Activated CD4-positive, CD25-positive, alpha-beta regulatory T cell treated with anti-CD3 and anti-CD28 coated beads, Interleukin-2, amount 50 U/mL, for 72 hours (primary cell): ENCODE results near the gene CLCN4.
A peak's percentile ranks its signal among the peaks of the same experiment; 100 is the strongest.

Source experiments
- DNase-seq: peaks from one replicate; pipeline ENCODE4 v3.0.0; 2021

Gene CLCN4

GRCh38 chrX:10156199-10157031 lies at the start of gene CLCN4:
CLCN4 (plus strand) TSS chrX:10156975; CDS start chrX:10185033, 28,058 bp downstream.
- no peak for DNase-seq

DNA sequence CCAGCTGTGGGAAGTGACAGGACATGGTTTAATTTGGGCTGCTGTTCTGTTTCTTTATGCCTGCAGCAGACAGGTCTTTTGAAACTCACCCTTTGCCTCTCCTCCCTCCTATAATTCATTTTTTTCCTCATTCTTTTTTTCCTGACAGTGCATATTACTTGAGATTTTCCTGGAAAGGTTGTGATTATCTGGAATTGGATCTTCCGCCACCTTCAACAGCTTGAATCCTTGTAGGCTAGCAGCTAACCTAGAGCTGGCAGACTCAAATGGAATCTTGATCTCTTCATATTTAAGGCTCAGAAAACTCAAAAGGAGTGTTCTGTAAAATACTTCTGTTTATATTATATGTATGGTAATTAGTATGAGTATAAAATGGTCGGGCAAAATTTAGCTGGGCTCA lies 49.3 kb upstream of the CLCN4 start:
- no peak for DNase-seq

GRCh38 chrX:10108288-10108687 lies 48.5 kb upstream of the CLCN4 start:
- DNase-seq: no peak

DNA sequence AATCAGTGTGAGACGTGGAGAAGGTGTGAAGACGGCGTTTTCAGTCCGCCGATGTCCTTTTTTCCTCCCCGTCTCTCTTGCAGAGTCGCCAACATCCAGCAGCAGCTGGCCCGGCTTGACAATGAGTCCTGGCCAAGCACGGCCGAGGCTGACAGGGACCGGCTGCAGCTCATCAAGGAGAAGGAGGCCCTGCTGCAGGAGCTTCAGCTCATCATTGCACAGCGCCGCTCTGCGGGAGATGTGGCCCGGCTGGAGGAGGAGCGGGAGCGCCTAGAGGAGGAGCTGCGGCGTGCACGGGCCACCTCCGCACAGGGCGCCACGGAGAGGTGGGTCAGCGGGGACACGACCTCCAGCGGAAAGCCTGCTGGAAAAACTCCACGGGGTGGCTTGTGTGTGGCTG lies 47.1 kb upstream of the CLCN4 start:
- DNase-seq: no peak

- no peak for DNase-seq
Measured at GRCh38 chrX:10110316-10110935, 46.3 kb upstream of the CLCN4 start.

DNA sequence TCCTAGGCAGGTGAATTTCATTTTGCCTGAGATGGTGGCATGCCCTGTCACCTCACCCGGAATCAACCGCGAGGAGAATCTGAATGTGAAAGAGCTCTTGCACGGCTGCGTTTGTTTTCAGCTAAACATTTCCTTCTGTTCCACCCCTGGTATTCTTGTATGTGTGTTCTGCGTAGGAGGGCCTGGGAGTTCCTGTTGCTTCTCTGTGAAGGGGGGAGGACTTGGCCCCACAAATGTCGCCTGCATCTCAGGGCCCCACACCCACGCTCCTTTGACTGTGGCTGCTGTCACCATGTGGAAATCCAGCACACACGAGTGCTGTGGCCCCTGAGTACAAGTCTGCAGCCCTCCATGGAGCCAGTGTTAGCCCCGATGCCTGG lies 45.8 kb upstream of the CLCN4 start:
- peak; percentile 43 for DNase-seq

DNA sequence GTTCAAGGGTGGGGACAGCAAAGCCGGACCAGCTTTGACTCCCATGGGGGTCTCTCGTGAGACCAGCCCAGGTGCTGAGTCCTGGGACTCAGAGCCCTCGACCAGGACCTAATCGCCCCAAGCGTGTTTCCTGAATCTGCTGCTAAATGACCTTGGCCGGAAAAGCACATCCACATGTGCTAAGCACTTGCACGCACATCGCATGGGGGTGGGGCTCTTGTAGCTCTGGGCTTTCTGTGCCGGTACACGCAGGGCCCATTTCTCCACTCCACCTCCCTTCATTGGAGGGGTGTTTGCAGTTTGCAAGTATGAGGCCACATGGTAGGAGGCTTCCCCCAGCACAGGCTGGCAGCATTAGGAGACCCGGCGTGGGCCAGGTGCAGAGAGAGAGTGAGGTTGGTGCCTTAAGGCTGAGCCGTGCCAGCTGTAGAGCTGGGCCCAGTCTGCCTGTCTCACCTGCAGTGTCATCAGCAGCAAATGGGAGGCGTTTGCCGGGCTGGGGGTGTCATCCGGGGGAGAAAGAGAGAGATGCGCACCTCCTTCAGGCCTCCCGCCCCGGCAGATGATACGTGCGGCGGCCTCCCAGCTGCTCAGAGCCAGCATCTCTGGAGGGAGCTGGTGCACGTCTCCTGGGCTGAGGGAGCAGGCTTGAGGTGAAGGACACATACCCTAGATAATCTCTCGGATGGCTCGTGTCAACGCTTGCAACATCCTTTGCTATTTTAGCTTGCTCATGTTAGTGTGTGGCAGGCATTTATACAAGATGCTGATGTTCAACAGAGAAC lies 45.2 kb upstream of the CLCN4 start:
- peak; percentile 55 for DNase-seq

DNA sequence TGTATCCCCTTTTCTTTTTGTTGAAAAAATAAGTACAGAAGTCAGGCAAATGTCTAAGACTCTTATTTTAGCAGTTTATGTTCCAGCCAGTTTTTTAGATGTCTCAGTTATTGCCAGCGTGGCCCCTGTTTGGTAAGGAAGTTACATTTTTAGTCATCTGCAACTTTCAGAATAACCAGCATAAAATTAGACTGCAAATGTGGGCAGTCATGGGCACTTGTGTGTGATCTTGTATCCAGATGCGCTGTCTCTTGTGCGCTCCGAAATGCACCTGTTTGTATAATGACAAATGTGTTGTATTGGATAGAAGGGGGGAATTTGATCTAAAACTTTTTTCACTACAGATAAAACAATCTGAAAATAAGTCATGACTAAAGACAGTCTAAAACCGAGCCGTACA lies 44.3 kb upstream of the CLCN4 start:
- no peak for DNase-seq

DNA sequence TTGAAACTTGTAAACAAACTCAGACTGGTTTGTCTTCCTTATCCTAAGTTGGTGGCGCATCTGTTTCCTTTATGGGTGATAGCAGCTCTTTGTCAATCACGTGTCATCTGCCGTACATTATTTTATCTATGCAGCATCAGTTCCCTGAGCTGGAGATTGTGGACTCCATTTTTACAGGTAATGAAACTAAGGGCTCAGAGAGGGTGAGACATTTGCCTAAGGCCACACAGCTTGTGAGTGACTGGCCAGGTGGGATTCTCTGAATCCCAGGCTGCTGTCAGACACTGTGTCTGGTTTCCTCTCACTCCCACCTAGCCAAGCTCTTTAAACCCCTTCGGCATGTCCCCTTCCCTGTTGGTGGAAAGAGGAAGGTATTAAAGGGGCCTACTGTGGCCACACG lies 41.7 kb upstream of the CLCN4 start:
- no peak for DNase-seq

DNA sequence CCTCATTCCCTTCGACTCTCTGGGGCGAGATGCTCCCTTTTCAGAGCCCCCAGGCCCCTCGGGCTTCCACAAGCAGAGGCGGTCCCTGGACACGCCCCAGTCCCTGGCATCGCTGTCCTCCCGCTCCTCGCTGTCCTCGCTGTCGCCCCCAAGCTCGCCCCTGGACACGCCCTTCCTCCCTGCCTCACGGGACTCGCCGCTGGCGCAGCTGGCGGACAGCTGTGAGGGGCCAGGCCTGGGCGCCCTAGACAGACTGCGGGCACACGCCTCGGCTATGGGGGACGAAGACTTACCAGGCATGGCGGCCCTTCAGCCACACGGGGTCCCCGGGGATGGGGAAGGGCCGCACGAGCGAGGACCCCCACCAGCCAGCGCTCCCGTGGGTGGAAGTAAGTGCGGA lies 39.5 kb upstream of the CLCN4 start:
- DNase-seq: no peak

- no peak for DNase-seq
Measured at GRCh38 chrX:10117864-10118377, 38.9 kb upstream of the CLCN4 start.

DNA sequence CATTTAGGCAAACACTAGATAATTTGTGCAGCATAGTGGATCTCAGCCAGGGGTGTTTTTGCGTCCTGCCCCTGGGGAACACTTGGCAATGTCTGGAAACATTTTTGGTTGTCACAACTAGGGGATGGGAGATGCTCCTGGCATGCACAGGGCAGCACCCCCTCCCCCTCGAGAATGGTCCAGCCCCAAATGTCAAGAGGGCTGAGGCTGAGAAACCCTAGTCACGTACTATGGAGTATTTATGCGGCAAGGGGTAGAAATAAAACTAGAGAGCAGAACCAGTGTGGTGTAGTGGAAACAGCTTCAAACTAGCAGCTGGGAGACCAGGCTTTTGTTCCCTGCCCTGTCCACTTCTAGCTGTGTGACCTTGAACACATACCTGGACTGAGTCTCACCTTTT lies 38.2 kb upstream of the CLCN4 start:
- DNase-seq: no peak

DNA sequence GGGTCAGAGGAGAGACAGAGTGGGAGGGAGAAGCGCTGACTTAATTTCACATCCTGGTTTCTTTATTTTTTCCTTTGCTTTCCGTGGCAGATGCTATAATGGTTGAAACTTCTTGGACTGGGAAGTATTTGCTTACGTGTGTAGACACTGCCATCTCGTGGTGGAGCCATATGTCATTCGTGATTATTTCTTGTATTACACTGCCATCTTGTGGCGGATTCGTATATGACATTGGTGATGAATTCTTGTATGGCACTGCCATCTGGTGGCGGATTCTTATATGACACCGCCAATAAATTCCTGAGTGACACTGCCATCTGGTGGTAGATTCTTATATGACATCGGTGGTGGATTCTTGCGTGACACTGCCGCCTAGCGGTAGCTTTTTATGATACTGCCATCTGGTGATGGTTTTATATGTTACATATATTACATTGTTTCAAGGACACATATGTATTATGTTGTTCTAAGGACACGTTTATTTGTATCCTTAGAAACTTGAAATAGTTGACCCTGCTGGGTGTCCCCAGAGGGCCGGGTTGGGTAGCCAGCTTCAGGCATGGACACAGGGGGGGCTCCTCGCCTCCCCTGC lies 37.3 kb upstream of the CLCN4 start:
- peak; percentile 71 for DNase-seq

DNA sequence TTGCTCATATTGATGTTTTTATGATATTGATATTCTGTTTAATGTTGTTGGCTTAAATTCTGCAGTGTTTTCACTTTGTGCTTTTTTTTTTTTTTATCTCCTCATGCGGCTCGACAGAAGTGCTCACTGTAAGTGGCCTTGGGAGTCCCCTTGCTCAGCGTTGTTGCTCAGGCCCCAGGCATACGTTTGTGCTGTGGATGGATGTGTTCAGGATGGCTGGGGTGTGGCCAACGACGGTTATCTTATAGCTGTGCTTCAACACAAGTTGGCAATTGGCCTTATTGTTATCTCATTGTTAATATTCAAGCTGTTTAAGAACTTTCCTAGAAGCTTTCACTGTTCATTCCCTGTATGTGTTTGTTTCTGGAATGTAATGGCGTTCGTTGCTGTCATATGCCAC lies 36.4 kb upstream of the CLCN4 start:
- no peak for DNase-seq

GRCh38 chrX:10120828-10121227 lies 35.9 kb upstream of the CLCN4 start:
- no peak for DNase-seq

DNA sequence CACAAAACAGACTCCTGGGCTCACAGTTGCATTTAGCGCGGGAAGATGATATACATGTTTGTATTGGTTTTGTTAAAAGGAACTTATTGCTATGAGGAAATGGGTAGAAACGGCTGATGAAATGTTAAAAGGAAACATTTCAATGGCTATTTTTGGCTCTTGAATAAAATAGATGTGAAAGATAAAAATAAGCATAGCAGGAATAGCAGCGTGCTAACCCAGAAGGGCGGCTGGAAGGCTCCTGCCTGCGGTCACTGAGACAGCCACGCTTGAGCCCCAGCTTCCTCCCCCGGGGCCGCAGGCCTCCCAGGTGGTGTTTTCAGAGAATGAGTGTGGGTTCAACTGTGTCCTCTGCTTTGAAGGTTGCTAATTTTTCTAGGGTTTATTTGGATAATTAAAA lies 35.0 kb upstream of the CLCN4 start:
- DNase-seq: no peak

- DNase-seq: no peak
Measured at GRCh38 chrX:10124506-10125247, 32.1 kb upstream of the CLCN4 start.

- no peak for DNase-seq
Measured at GRCh38 chrX:10125248-10125615, 31.5 kb upstream of the CLCN4 start.

DNA sequence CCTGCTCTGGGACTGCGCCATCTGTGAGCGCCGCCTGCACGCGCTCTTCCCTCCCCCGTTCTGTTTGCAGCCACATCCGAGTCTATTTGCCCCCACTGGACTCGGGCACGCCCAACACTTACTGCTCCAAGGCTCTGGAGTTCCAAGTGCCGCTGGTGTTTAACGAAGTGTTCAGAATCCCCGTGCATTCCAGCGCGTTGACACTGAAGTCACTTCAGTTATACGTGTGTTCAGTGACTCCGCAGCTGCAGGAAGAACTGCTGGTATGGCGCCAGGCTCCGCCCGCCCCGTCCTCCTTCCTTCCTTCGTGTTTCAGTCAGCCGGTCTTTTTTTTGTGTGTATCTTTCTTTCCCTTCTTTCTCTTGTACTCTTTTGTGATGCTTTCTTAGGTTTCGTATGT lies 30.7 kb upstream of the CLCN4 start:
- DNase-seq: no peak

DNA sequence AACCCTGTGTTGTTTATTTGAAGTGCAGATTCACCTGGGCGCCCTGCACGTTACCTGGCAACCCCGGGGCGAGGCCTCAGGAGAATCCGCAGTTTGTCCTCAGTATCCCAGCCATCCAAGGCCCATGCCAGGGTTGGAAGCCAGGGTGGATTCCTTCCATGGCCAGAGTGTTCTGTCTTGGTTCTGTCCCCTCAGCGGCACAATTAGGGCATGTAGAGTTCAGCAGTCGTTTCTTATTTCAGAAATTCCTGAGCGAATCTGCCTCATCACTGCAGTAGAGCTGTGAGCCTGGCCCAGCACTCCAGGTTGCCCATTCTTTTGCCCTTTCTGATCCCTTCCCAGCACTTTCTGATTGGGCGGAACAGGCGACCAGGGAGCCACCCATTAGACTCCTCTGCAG lies 29.9 kb upstream of the CLCN4 start:
- DNase-seq: no peak

- DNase-seq: no peak
Measured at GRCh38 chrX:10128386-10128785, 28.4 kb upstream of the CLCN4 start.

- DNase-seq: no peak
Measured at GRCh38 chrX:10129229-10129628, 27.5 kb upstream of the CLCN4 start.

GRCh38 chrX:10130354-10130753 lies 26.4 kb upstream of the CLCN4 start:
- DNase-seq: no peak
